GM23248 (cell line): ENCODE measurements around the gene SEMA5B. TPM values are rescaled to one million over a fixed set of nuclear protein-coding genes. Genes with fewer than 3 reads are reported as not detected.

Experiments
- DNase-seq: peaks from one replicate; pipeline ENCODE4 v3.0.0-alpha.2; 2015
- H2AFZ ChIP-seq: fragments of 200-600 bp; sonication (generic); 2 replicates; pipeline ENCODE4 v1.6.1; 2016; ENCODE audit warnings: antibody characterized with exemption
- H3F3A ChIP-seq: fragments of 200-600 bp; sonication (generic); 2 replicates; pipeline ENCODE4 v1.6.1; 2016; ENCODE audit warnings: mild to moderate bottlenecking, antibody characterized with exemption, mixed run types; ENCODE audit not compliant: insufficient read depth
- H3K27ac ChIP-seq: fragments of 200-600 bp; sonication (generic); 2 replicates; pipeline ENCODE4 v1.5.1; 2016; ENCODE audit warnings: mild to moderate bottlenecking
- H3K27me3 ChIP-seq: fragments of 200-600 bp; sonication (generic); replicated peaks from 2 replicates; pipeline ENCODE4 v1.6.1; 2016; ENCODE audit warnings: mild to moderate bottlenecking; ENCODE audit not compliant: insufficient read depth
- H3K36me3 ChIP-seq: fragments of 200-600 bp; sonication (generic); 2 replicates; pipeline ENCODE4 v1.6.1; 2016; ENCODE audit warnings: low read depth, mild to moderate bottlenecking
- H3K4me1 ChIP-seq: fragments of 200-600 bp; sonication (generic); 2 replicates; pipeline ENCODE4 v1.6.1; 2016; ENCODE audit warnings: mild to moderate bottlenecking; ENCODE audit not compliant: insufficient read depth
- H3K4me2 ChIP-seq: fragments of 200-600 bp; sonication (generic); one replicate; pipeline ENCODE4 v1.6.1; 2016; ENCODE audit warnings: mild to moderate bottlenecking; ENCODE audit not compliant: unreplicated experiment
- H3K4me3 ChIP-seq: fragments of 200-600 bp; sonication (generic); 2 replicates; pipeline ENCODE4 v1.5.1; 2016; ENCODE audit warnings: mild to moderate bottlenecking
- H3K79me2 ChIP-seq: fragments of 200-600 bp; sonication (generic); 2 replicates; pipeline ENCODE4 v1.6.1; 2016; ENCODE audit warnings: mild to moderate bottlenecking; ENCODE audit not compliant: insufficient read depth
- H3K9ac ChIP-seq: fragments of 200-600 bp; sonication (generic); 2 replicates; pipeline ENCODE4 v1.6.1; 2016; ENCODE audit warnings: mild to moderate bottlenecking
- H3K9me2 ChIP-seq: fragments of 200-600 bp; sonication (generic); 2 replicates; pipeline ENCODE4 v1.6.1; 2016; ENCODE audit warnings: mixed run types, mild to moderate bottlenecking, moderate library complexity; ENCODE audit not compliant: insufficient read depth
- H3K9me3 ChIP-seq: fragments of 200-600 bp; sonication (generic); one replicate; pipeline ENCODE4 v1.6.1; 2017; ENCODE audit warnings: low read depth
- H4K20me1 ChIP-seq: fragments of 200-600 bp; sonication (generic); 2 replicates; pipeline ENCODE4 v1.6.0; 2016; ENCODE audit not compliant: insufficient read depth
- EZH2 ChIP-seq: fragments of 200-600 bp; sonication (generic); IDR thresholded peaks from 2 replicates; pipeline ENCODE4 v1.6.1; 2018; ENCODE audit warnings: antibody characterized with exemption, mild to moderate bottlenecking; ENCODE audit not compliant: insufficient read depth, poor library complexity, severe bottlenecking
- EZH2phosphoT487 ChIP-seq: fragments of 200-600 bp; sonication (generic); IDR thresholded peaks from 2 replicates; pipeline ENCODE4 v1.6.1; 2018; ENCODE audit warnings: antibody characterized with exemption, moderate library complexity, mild to moderate bottlenecking, low read depth; ENCODE audit not compliant: insufficient read depth
- WGBS, 2 experiments: methylation state at CpG; one replicate each; pipeline ENCODE4 v1.1.6; 2015 to 2017; ENCODE audit warnings: low lambda C conversion rate in 2 of 2, low coverage in 1 of 2; ENCODE audit errors: missing lambda C conversion rate in 2 of 2; 5-methylcytosine and 5-hydroxymethylcytosine counted together
- in situ Hi-C: fragments of 300-500 bp; cut with MboI; formaldehyde crosslinking; loops from 2 replicates; pipeline ENCODE4 v1.15.0; 2020
- polyA plus RNA-seq: library from polyadenylated mRNA; unstranded; fragments of >200 nt; fragmentation: Nextera tagmentation; extraction: Ambion mirVana; gene quantifications from 2 replicates; pipeline ENCODE4 v1.2.1, GENCODE V29; 2016
- total RNA-seq: library from RNA; depleted of rRNA; stranded (reverse); fragments of >200 nt; shearing (Covaris generic); gene quantifications from 2 replicates; pipeline ENCODE4 v1.2.3, GENCODE V29; 2014

SEMA5B gene
- total and polyA plus RNA-seq, 2 experiments from 2014 or later = not detected

DNA sequence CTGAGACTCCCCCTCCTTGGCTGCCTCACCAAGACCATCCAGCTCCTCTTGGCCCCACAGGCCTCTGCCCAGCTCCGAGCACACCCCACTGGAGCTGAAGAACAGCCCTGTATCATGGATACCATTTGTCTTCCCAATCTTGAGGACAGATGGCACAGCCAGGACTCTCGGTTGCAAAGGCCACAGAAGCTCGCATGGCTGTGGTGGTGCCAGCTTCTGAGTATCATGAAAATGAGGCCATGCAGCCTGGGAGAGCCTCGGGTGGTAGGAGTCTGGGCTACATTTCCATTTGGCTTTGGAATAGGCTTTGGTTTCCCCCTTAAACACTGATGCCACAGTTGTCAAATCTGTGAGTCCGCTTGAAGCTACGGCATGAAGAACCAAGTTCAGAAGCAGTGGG is 106.6 kb downstream of the SEMA5B start:
- H3K4me1 ChIP-seq = no peaks in the 10 kb centered on the region
- H3K9ac ChIP-seq = no peak overlapping the region
- no peaks in the 10 kb centered on the region for H4K20me1 ChIP-seq
- WGBS, 2 experiments = 53 to 55% methylated on average over 6 of the region's 6 CpGs
- no peaks in the 10 kb centered on the region for H3F3A ChIP-seq
- H3K9me3 ChIP-seq = no peaks in the 10 kb centered on the region
- H3K9me2 ChIP-seq = no peaks in the 10 kb centered on the region
- in situ Hi-C loops = no loop called here
- no peak for TF ChIP-seq EZH2phosphoT487
- TF ChIP-seq EZH2 = no peak
- no peak for DNase-seq
- no peaks in the 10 kb centered on the region for H3K36me3 ChIP-seq
- no peak overlapping the region for H2AFZ ChIP-seq
- H3K4me3 ChIP-seq = no peak overlapping the region
- H3K27me3 ChIP-seq = peaks cover 50% of the 10 kb centered on the region
- no peaks in the 10 kb centered on the region for H3K79me2 ChIP-seq
- no peak overlapping the region for H3K4me2 ChIP-seq
- H3K27ac ChIP-seq = no peak overlapping the region

DNA sequence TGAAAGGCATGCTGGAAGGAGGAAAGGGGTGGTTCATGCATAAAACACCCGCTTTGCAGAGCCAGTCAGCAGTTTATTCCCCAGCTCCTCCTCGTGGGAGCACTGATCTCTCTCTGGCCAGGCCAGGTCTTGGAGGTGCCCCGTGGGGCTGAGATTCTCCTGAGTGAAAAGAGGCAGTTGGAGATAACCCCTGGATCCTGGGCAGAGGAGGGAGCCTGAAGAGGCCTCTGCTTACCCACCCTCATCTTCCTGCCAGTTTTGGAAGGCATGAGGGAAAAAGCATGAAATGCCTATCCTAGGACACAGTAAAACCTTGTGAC is 108.3 kb downstream of the SEMA5B start:
- no peak overlapping the region for H3K27ac ChIP-seq
- H3K4me2 ChIP-seq = no peak overlapping the region
- H3K79me2 ChIP-seq = no peaks in the 10 kb centered on the region
- no peak overlapping the region for H2AFZ ChIP-seq
- TF ChIP-seq EZH2phosphoT487 = no peak
- TF ChIP-seq EZH2 = no peak
- no peaks in the 10 kb centered on the region for H3K9me2 ChIP-seq
- H3K27me3 ChIP-seq = peaks cover 42% of the 10 kb centered on the region
- no peaks in the 10 kb centered on the region for H3K36me3 ChIP-seq
- H3F3A ChIP-seq = no peaks in the 10 kb centered on the region
- H3K9me3 ChIP-seq = no peaks in the 10 kb centered on the region
- in situ Hi-C loops = no loop called here
- WGBS, 2 experiments = 41 to 50% methylated on average over 3 of the region's 3 CpGs
- no peak overlapping the region for H3K9ac ChIP-seq
- H3K4me3 ChIP-seq = no peak overlapping the region
- no peaks in the 10 kb centered on the region for H3K4me1 ChIP-seq
- DNase-seq = no peak
- H4K20me1 ChIP-seq = no peaks in the 10 kb centered on the region

DNA sequence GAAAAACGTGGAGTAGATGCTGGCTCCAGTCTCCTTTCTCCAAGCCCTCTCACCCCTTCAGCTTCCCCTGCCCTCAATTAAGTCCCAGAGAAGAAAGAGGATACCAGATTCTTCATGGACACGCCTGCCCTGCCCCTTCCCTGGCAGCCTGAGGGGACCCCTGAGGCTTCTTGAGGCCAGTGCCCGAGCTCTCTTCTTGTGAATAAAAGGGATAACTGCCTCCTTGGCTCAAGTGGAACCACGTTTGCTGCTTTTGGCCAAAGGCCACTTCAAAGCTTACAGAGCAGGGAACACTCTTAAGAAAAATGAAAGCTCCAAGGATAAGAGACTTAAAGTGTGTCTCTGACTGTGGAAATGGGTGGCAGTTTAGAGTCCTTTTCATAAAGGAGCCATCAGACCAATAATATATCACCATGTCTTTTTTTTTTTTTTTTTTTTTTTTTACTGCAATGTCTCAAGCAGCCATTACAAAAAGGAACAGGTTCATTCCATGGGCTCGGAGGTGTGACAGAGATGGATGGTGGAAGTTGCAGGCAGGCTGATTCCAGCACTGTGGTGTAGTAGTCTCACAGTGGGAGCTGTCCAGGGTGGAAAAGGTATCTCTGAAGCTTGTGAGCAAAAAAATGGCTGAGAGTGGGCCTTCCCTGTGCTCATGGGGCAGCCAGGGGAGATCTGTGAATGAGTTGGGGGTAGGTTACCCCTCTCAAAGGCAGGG is 108.8 kb downstream of the SEMA5B start:
- Histone ChIP-seq H3K4me2 (no peak overlapping the region), H3K27ac (no peak overlapping the region), H4K20me1 (no peaks in the 10 kb centered on the region), H3K4me3 (no peak overlapping the region), H2AFZ (no peak overlapping the region), H3F3A (no peaks in the 10 kb centered on the region), H3K27me3 (peaks cover 43% of the 10 kb centered on the region), H3K9me3 (no peaks in the 10 kb centered on the region), H3K36me3 (no peaks in the 10 kb centered on the region), H3K4me1 (no peaks in the 10 kb centered on the region), H3K79me2 (no peaks in the 10 kb centered on the region), H3K9me2 (no peaks in the 10 kb centered on the region), H3K9ac (no peak overlapping the region)
- peak; percentile 36 for DNase-seq
- 13 to 28% methylated on average over 5 of the region's 5 CpGs for WGBS, 2 experiments
- no peak for TF ChIP-seq EZH2
- TF ChIP-seq EZH2phosphoT487 = no peak
- in situ Hi-C loops = no loop called here

DNA sequence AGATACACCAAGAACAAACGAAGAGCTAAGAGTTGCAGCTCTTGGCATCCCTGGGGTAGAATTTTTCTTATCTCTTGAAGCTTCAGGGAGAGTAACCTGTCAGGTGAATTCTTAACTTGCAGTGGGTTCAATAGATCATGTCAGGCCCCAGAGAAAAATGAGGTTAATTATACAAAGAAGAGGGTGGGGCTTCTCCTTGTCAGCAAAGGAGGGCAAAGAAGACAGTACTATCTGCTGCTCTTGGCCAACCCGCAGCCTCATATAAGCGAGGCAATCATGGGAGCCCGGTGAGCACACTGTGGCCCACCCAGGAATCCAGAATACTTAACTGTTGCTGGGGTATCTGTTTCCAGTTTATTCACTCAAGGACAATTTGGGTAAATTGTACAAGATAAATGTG is 110.2 kb downstream of the SEMA5B start:
- Histone ChIP-seq H3K9me2 (no peaks in the 10 kb centered on the region), H3K27me3 (peaks cover 33% of the 10 kb centered on the region), H3K9ac (no peak overlapping the region), H3K4me2 (no peak overlapping the region), H3K27ac (no peak overlapping the region), H3K9me3 (no peaks in the 10 kb centered on the region), H3K79me2 (no peaks in the 10 kb centered on the region), H4K20me1 (no peaks in the 10 kb centered on the region), H3K4me3 (no peak overlapping the region), H3F3A (no peaks in the 10 kb centered on the region), H3K4me1 (no peaks in the 10 kb centered on the region), H2AFZ (no peak overlapping the region), H3K36me3 (no peaks in the 10 kb centered on the region)
- in situ Hi-C loops = no loop called here
- TF ChIP-seq EZH2 = no peak
- no peak for TF ChIP-seq EZH2phosphoT487
- WGBS, 2 experiments = 40 to 43% methylated on average over 4 of the region's 4 CpGs
- no peak for DNase-seq

DNA sequence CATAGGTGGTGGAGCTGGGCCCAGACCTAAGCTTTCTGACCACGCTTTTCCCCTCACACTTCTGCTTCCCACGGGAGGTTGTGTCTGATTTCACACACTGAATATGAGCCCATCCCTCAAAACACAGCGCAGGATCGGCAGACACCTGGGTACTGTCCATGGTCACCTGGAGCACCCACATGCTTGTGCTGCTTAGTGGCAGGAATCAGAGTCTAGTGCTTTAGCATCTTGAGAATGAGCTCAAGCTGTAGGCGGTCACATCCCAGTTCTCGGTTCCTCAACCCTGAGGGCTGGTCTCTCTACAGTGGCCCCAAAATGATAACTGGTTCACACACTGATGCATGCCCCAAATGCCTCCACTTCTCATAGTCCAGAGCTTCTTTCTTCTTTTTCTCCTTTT is 111.0 kb downstream of the SEMA5B start:
- no peaks in the 10 kb centered on the region for H3K79me2 ChIP-seq
- no peak for DNase-seq
- no peak overlapping the region for H3K9ac ChIP-seq
- in situ Hi-C loops = no loop called here
- H4K20me1 ChIP-seq = no peaks in the 10 kb centered on the region
- H3K27me3 ChIP-seq = peaks cover 24% of the 10 kb centered on the region
- H3K9me2 ChIP-seq = no peaks in the 10 kb centered on the region
- no peak for TF ChIP-seq EZH2
- TF ChIP-seq EZH2phosphoT487 = no peak
- 61 to 62% methylated on average over 6 of the region's 6 CpGs for WGBS, 2 experiments
- no peak overlapping the region for H3K27ac ChIP-seq
- no peak overlapping the region for H3K4me3 ChIP-seq
- no peaks in the 10 kb centered on the region for H3K36me3 ChIP-seq
- no peak overlapping the region for H3K4me2 ChIP-seq
- H3K4me1 ChIP-seq = no peaks in the 10 kb centered on the region
- H3K9me3 ChIP-seq = no peaks in the 10 kb centered on the region
- no peaks in the 10 kb centered on the region for H3F3A ChIP-seq
- no peak overlapping the region for H2AFZ ChIP-seq
